H1 (cell line): ENCODE results near the gene LMBR1. TPM values are rescaled to one million over a fixed set of nuclear protein-coding genes. Genes with fewer than 3 reads are reported as not detected.

Experiments
- BRCA1 ChIP-seq: IDR thresholded peaks from 2 replicates; pipeline ENCODE4 v1.6.1; 2012; ENCODE audit warnings: low read depth, low read length, improper control_type of control experiment
- CBX5 ChIP-seq: fragments of 300-800, 300-1000 bp; sonication (generic); IDR thresholded peaks from 2 replicates; pipeline ENCODE4 v1.7.1; 2016; ENCODE audit warnings: antibody characterized with exemption, low read length, low read depth
- GABPA ChIP-seq: IDR thresholded peaks from 2 replicates; pipeline ENCODE4 v1.6.1; 2011; ENCODE audit warnings: mild to moderate bottlenecking, low read length, moderate library complexity, borderline replicate concordance; ENCODE audit not compliant: insufficient read depth
- KDM1A ChIP-seq: fragments of 200-600, 300-600 bp; sonication (generic); IDR thresholded peaks from 2 replicates; pipeline ENCODE4 v1.7.1; 2016; ENCODE audit warnings: mild to moderate bottlenecking, low read length, borderline replicate concordance
- PHF8 ChIP-seq: fragments of 200-600 bp; sonication (generic); conservative IDR thresholded peaks from 2 replicates; pipeline ENCODE4 v1.7.1; 2012; ENCODE audit warnings: low read depth, mild to moderate bottlenecking, inconsistent platforms, low read length, moderate library complexity
- RFX5 ChIP-seq: IDR thresholded peaks from 2 replicates; pipeline ENCODE4 v1.6.1; 2011; ENCODE audit warnings: low read depth, low read length, improper control_type of control experiment, borderline replicate concordance
- SRF ChIP-seq: IDR thresholded peaks from 2 replicates; pipeline ENCODE4 v1.6.1; 2011; ENCODE audit warnings: mild to moderate bottlenecking, low read depth, low read length, moderate library complexity
- TCF12 ChIP-seq: IDR thresholded peaks from 2 replicates; pipeline ENCODE4 v1.6.1; 2011; ENCODE audit warnings: low read depth, mild to moderate bottlenecking, low read length
- polyA plus RNA-seq, 7 experiments: library from polyadenylated mRNA; depleted of rRNA in 3 of 7; stranded (reverse) in 5 of 7; unstranded in 2 of 7; fragments of >200 nt in 5 of 7; fragments of 200-250 nt in 2 of 7; gene quantifications; 1 replicate in 5 of 7; 2 replicates in 1 of 7; 4 replicates in 1 of 7; pipeline versions ENCODE4 v1.2.1 to v1.2.3, GENCODE V29; 2011 to 2013; ENCODE audit warnings: missing spikeins in 2 of 7, mixed read lengths in 2 of 7
- total RNA-seq: library from RNA; stranded (reverse); fragmentation: NEBNext Ultra II Directional; extraction: Animal tissue kit (Norgen Biotek cat#: 25700); gene quantifications from 2 replicates; pipeline ENCODE4 v1.2.1, GENCODE V29; 2021

LMBR1 gene
- total and polyA plus RNA-seq, 2 of the 8 experiments (the other 6 are each of a cell fraction or from before 2014, with no cell fraction given): 15.1 to 70.4 TPM

GRCh38 chr7:156635529-156636385, 257.2 kb downstream of the LMBR1 start (continued):
- no peak for TF ChIP-seq GABPA
- TF ChIP-seq SRF: no peak
- no peak for TF ChIP-seq KDM1A
- TF ChIP-seq BRCA1: no peak
- TF ChIP-seq CBX5: no peak
- no peak for TF ChIP-seq TCF12
- no peak for TF ChIP-seq PHF8
- no peak for TF ChIP-seq RFX5
- TF ChIP-seq, all 59 proteins: peak for 0
